A549 (cell line): ENCODE results near the gene UROD.

Experiments
- CTCF ChIP-seq: fragments of >200 bp; sonication (Bioruptor Twin); formaldehyde crosslinking; IDR thresholded peaks from 3 replicates; pipeline ENCODE4 v1.5.1; 2016
- EP300 ChIP-seq, 2 experiments: fragments of >200 bp; sonication (Bioruptor Twin); formaldehyde crosslinking; IDR thresholded peaks; 2 replicates in 1 of 2; 3 replicates in 1 of 2; pipeline ENCODE4 v1.6.1; 2016 to 2017
- ESRRA ChIP-seq: fragments of 150-350 bp; IDR thresholded peaks from 2 replicates; pipeline ENCODE4 v1.6.1; 2014; ENCODE audit warnings: mild to moderate bottlenecking, low read length, borderline replicate concordance
- FOSL2 ChIP-seq, 2 experiments: fragments of 450-650 bp in 1 of 2; fragments of >200 bp in 1 of 2; sonication (Bioruptor Twin) in 1 of 2; formaldehyde crosslinking; IDR thresholded peaks; 2 replicates each; pipeline versions ENCODE4 v1.5.0 to v1.6.1; 2016 to 2020; ENCODE audit warnings: mild to moderate bottlenecking in 1 of 2, moderate library complexity in 1 of 2
- JUN ChIP-seq, 2 experiments: fragments of >200 bp; sonication (Bioruptor Twin); formaldehyde crosslinking; IDR thresholded peaks; 2 replicates in 1 of 2; 3 replicates in 1 of 2; pipeline ENCODE4 v1.6.1; 2016 to 2017
- POLR2A ChIP-seq: IDR thresholded peaks from 2 replicates; pipeline ENCODE4 v1.6.1; 2012; ENCODE audit warnings: mild to moderate bottlenecking, low read length
- SMC3 ChIP-seq: fragments of >200 bp; sonication (Bioruptor Twin); formaldehyde crosslinking; IDR thresholded peaks from 3 replicates; pipeline ENCODE4 v1.6.1; 2018; ENCODE audit warnings: inconsistent platforms

- TF ChIP-seq ESRRA (no peak), POLR2A (no peak), SMC3 (no peak), CTCF (no peak), EP300 (IDR thresholded peaks at IDR 0.05) (no peak), JUN (IDR thresholded peaks at IDR 0.05) (no peak), FOSL2 (IDR thresholded peaks at IDR 0.05) (no peak), FOSL2 (CRISPR knock-in tag; IDR thresholded peaks at IDR 0.05) (no peak)
Measured at GRCh38 chr1:45044916-45045315, 32.9 kb downstream of the UROD start.
